D721Med (cell line): Measurements from ENCODE around the gene DMP1.

Experiments
- DNase-seq: peaks from one replicate; pipeline ENCODE4 v3.0.0; 2011; ENCODE audit warnings: low spot score; ENCODE audit not compliant: insufficient read length
- FAIRE-seq: peaks from 2 replicates; lab custom pipeline; 2011; peaks lifted over from hg19 to GRCh38; lab: Jason Lieb, UNC
- CTCF ChIP-seq: IDR thresholded peaks from 2 replicates; pipeline ENCODE4 v1.5.1; 2012; ENCODE audit warnings: mild to moderate bottlenecking, control low read depth; ENCODE audit not compliant: insufficient read depth; ENCODE audit errors: missing control alignments

Gene DMP1

DNA sequence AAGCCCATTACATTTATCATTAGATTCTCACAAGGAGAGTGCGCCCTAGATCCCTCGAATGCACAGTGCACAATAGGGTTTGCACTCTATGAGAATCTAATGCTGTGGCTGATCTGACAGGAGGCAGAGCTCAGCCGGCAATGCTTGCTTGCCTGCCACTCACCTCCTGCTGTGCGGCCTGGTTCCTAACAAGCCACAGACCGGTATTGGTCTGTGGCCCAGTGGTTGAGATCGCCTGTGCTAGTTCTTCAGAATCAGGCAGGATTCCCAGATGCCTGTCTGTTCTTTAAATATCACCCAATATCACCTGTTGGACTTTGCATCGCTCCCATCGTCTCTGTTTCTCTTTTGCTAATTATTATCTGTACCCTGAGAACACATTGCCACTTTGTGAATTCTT, 27.8 kb upstream of the DMP1 start:
- FAIRE-seq (no peak), DNase-seq (no peak)
- TF ChIP-seq CTCF, result no peak

DNA sequence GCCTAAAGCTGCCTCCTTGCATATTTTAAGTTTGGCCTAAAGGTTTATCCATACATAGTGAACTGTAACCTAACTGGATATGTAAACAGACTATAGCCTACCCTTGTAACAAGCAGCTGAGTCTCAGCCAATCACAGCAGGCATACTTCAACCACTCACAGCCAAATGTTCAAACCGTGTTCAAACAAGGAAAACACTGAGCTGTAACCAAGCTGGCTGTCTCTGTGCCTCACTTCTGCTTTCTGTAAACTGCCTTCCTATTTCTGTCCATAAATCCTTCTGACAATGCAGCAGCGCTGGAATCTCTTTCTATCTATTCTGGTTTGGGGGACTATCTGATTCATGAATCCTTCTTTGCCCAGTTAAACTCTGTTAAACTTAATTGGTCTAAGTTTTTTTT, 25.4 kb upstream of the DMP1 start:
- TF ChIP-seq CTCF, result no peak
- no peak for DNase-seq
- FAIRE-seq, result no peak

- DNase-seq (no peak), FAIRE-seq (no peak)
- no peak for TF ChIP-seq CTCF
Observed at GRCh38 chr4:87631668-87632067, 18.4 kb upstream of the DMP1 start.

DNA sequence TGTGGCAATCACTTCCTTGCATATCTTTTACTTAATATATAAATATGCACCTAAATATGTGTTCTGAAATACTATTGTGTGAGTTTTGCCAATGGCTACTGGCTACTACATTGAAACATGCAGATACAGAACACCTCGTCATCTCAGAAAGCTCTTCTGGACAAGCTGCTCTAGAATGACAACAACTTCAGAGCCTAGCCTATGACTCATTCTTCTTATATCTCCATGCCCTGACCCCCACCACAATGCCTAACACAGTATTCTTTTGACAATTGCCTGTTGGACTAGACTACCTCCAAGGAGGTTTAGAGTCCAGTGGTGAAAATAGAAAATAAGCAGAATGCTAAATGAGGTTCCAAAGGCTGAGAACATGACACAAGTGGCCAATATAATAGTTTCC, 17.6 kb upstream of the DMP1 start:
- FAIRE-seq (no peak), DNase-seq (no peak)
- no peak for TF ChIP-seq CTCF

DNA sequence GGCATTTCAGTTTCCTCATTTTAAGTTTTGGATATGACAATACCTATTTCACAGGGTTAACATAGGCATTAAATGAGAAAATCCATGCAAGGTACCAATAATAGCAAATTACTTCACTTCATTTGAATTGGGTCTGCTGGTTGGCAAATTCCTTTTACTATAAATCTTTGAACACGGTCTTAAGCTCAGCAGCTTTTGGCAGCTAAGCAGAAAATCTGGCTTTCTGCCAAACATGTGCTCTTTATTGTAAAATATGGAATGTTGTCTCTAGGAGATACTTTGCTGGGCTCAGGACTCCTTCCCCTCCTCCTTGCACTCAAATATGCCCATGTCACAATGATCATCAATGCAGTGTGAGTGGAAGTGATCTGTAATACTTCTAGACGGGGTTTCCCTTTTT, 16.8 kb upstream of the DMP1 start:
- no peak for DNase-seq
- no peak for FAIRE-seq
- no peak for TF ChIP-seq CTCF

- DNase-seq, result no peak
- no peak for FAIRE-seq
- TF ChIP-seq CTCF, result no peak
Observed at GRCh38 chr4:87644286-87644685, 5.8 kb upstream of the DMP1 start.

DNA sequence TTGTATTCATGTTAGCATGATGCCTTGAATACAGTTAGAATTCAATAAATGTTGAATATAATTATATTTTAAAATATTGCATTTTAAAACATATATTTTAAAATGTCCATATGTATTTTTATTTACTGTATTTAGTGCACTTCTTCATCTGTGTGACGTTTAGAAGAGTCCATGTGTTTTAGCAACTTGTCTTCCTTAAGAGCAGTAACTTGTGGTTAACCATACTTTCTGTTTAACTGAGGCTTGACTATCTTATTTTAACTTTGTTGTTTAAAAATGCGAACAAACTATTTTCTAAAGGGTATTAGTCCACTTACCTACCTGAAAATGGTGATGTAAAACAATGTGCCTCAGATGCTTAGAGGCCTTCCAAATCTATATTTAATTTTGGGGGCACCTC, 858 bp downstream of the DMP1 start:
- no peak for TF ChIP-seq CTCF
- DNase-seq, result no peak
- no peak for FAIRE-seq
